ENCODE measurements around the gene ZNF541. TPM values are rescaled to one million over a fixed set of nuclear protein-coding genes. Genes with fewer than 3 reads are reported as not detected.

Gene ZNF541, protein sequence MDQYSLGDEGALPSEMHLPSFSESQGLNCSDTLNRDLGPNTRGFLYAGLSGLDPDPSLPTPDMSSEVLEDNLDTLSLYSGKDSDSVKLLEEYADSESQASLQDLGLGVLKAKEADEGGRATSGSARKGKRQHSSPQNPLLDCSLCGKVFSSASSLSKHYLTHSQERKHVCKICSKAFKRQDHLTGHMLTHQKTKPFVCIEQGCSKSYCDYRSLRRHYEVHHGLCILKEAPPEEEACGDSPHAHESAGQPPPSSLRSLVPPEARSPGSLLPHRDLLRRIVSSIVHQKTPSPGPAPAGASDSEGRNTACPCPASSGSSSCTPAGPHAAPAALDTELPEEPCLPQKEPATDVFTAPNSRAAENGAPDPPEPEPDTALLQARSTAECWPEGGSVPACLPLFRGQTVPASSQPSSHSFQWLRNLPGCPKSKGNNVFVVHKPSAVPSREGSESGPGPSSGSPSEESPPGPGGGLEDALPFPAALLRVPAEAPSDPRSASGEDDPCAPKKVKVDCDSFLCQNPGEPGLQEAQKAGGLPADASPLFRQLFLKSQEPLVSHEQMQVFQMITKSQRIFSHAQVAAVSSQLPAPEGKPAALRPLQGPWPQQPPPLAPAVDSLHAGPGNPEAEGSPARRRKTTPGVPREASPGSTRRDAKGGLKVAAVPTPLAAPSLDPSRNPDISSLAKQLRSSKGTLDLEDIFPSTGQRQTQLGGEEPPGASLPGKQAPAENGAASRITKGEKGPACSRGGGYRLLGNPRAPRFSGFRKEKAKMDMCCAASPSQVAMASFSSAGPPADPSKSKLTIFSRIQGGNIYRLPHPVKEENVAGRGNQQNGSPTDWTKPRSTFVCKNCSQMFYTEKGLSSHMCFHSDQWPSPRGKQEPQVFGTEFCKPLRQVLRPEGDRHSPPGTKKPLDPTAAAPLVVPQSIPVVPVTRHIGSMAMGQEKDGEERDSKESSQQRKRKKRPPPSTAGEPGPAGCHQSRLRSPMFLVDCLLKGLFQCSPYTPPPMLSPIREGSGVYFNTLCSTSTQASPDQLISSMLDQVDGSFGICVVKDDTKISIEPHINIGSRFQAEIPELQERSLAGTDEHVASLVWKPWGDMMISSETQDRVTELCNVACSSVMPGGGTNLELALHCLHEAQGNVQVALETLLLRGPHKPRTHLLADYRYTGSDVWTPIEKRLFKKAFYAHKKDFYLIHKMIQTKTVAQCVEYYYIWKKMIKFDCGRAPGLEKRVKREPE (N-terminal part only)
- 0.36 and 0.69 TPM in 2 replicates for total RNA-seq (2014; rRNA removed; shearing (Covaris generic); ENCODE audit: low replicate concordance)

GRCh38 chr19:47573071-47574026 lies at the start of gene ZNF541:
Gene ZNF541, minus strand, starts transcription at chr19:47573148. Its CDS starts 17,292 bp downstream, at chr19:47555856.
- Histone ChIP-seq H3K9me3 (no peaks in the 10 kb centered on the region), H3K27me3 (no peaks in the 10 kb centered on the region), H3K36me3 (no peaks in the 10 kb centered on the region), H3K4me3 (no peak within 1 kb of the TSS)
- no peak for DNase-seq

- H3K27me3 ChIP-seq, result no peaks in the 10 kb centered on the region
- H3K36me3 ChIP-seq, result peaks cover 15% of the 10 kb centered on the region
- H3K9me3 ChIP-seq, result no peaks in the 10 kb centered on the region
- H3K4me3 ChIP-seq, result no peak overlapping the region
- DNase-seq, result no peak
These were observed 46.8 kb upstream of the ZNF541 start for GRCh38 chr19:47619763-47620162.

DNA sequence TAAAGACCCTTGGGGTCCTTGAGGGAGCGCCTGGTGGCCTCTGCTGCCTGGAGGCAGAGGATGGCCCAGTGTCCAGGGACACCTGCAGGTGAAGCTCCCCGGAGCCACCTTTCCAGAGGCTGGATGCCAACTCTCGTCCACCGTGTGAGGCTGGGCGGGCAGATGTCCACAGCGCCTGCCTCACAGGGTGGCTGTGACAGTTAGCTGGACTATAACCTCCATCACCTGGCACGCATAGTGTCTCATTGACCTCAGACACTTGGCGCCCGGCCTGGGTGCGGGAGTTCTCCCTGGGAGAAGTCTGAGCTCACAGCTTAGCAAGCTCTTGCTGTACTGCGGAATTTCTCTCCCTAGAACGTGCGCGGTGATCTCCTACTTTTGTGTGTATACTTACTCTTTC lies 45.8 kb upstream of the ZNF541 start:
- no peaks in the 10 kb centered on the region for H3K9me3 ChIP-seq
- H3K27me3 ChIP-seq, result no peaks in the 10 kb centered on the region
- H3K36me3 ChIP-seq, result peaks cover 18% of the 10 kb centered on the region
- peak; percentile 46 for DNase-seq
- H3K4me3 ChIP-seq, result no peak overlapping the region

GRCh38 chr19:47615714-47616113 lies 42.8 kb upstream of the ZNF541 start:
- no peak for DNase-seq
- no peak overlapping the region for H3K4me3 ChIP-seq
- peaks cover 18% of the 10 kb centered on the region for H3K36me3 ChIP-seq
- no peaks in the 10 kb centered on the region for H3K27me3 ChIP-seq
- H3K9me3 ChIP-seq, result no peaks in the 10 kb centered on the region

- Histone ChIP-seq H3K9me3 (no peaks in the 10 kb centered on the region), H3K4me3 (no peak overlapping the region), H3K27me3 (no peaks in the 10 kb centered on the region), H3K36me3 (peaks cover 18% of the 10 kb centered on the region)
- DNase-seq, result no peak
These were observed 42.3 kb upstream of the ZNF541 start for GRCh38 chr19:47615230-47615629.

DNA sequence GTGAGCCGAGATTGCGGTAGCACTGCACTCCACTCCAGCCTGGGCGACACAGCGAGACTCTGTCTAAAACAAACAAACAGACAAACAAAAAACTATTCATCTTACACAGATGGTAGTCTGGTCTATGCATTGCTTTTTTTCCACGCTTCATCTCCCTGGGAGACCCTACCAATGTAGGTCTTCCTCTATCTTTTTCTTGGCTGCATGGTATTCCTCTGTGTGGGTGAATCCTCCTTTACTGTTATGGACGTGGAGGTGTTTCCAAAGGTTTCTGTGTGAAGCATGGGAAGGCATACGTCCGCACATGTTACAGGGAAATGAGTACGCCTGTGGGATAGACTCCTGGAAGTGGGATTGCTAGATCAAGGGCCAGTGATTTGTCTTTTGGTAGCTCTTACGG lies 41.6 kb upstream of the ZNF541 start:
- Histone ChIP-seq H3K36me3 (peaks cover 14% of the 10 kb centered on the region), H3K27me3 (no peaks in the 10 kb centered on the region), H3K4me3 (no peak overlapping the region), H3K9me3 (no peaks in the 10 kb centered on the region)
- DNase-seq, result no peak

DNA sequence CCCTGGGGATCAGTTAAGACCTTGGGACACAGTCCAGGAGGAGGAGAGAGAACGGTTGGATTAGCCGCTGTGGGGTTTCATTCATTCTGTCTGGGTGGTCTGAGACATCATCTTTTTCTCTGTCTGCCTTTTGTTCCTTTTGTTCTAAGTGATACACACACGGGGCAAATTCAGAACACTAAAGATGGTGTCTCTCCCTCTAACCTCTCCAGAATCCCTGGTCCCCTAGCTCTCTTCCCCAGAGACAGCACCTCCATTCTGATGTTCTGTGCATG lies 41.0 kb upstream of the ZNF541 start:
- Histone ChIP-seq H3K4me3 (no peak overlapping the region), H3K27me3 (no peaks in the 10 kb centered on the region), H3K36me3 (peaks cover 14% of the 10 kb centered on the region), H3K9me3 (no peaks in the 10 kb centered on the region)
- no peak for DNase-seq

DNA sequence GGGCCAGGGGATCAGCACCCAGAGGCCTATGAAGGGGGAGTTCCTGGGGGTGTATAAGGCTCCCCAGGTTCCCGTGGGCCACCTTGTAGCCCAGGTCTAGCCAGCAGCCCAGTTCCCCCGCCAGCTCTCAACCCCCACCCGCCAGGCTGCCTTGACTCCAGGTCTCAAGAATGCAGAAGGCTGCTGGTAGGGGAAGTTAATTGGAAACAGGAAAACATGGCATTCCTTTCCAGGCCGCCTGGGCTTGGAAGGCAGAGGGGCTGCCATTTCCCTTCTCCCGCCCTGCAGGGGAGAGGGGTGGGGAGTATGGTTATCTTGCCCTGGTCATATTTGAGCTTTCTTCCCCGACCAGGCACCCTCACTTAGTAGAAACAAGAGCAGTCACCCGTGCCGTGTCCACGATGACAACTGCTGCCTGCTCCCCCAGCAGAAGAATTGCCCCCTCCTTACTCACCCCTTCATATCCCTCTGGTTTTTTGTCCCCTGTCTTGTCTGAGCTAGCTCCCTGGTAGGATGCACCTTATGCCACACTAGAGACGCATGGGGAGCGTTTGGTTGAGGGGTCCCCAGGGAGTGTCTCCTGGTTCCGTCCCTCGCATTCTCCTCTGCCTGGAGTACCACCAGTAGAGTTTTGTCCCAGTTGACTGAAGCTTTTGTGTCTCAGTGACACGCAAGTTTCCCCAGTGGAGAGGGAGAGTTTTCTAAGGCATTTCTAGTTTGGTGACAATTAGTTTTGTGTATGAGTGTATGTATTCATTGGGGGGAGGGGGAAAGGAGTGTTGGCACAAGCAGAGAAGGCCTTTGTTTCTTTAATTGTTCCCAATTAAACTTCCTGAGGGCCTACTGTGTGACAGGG lies 40.4 kb upstream of the ZNF541 start:
- peaks cover 15% of the 10 kb centered on the region for H3K36me3 ChIP-seq

GRCh38 chr19:47610902-47611301 lies 38.0 kb upstream of the ZNF541 start:
- Histone ChIP-seq H3K9me3 (no peaks in the 10 kb centered on the region), H3K27me3 (no peaks in the 10 kb centered on the region), H3K4me3 (peak overlapping the region; percentile 100; the same call in 1 of the 2 replicates), H3K36me3 (peaks cover 17% of the 10 kb centered on the region)
- no peak for DNase-seq

More for the DNA sequence above, 40.4 kb upstream of the ZNF541 start:
- Histone ChIP-seq H3K9me3 (no peaks in the 10 kb centered on the region), H3K27me3 (no peaks in the 10 kb centered on the region), H3K4me3 (no peak overlapping the region)
- DNase-seq, result no peak

DNA sequence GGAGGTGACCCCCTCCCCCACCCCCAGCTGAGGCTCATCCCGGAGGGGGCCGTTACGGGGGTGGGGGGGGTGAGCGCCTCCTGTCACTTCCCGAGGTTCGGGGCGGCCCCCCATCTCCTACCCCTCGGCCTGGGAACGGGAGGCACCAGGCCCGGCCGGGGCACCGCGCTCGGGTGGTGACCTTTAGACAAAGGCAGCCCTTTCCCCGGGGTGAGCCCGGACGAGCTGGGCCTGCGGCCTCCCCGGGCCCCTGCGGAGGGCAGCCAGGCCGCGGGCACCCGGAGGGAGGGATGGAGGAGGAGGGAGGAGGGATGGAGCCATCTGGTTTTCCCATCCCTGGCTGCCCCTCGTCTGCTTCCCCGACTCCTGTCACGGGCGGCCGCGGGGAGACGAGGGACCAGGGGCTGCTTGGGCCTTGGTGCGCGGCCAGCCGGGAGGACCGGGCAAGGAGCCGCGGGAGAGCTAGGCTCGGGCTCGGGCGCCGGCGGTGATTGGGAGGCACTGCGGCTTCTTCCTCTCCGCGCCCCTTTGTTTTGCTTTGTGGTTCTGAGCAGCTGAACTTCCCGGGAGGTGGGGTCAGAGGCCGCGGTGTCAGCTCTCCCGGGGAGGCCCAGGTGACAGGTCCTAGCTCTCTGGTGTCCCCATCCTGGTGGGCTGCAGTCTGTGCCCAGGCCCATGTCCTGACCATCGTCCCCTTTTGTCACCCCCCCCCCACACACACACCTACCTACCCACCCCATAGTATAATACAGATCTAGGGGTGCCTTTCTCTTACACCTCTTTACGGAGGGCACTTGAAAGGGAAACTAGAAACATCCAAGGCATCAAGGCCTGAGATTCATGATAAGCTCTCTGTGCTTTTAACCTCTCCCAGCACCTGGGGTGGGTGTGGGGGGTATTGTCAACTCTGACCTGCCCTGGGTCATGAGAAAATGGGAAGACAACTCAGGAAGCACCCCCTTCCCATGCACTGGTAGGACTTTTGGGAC lies 37.3 kb upstream of the ZNF541 start:
- DNase-seq, result peak; percentile 53
- Histone ChIP-seq H3K36me3 (peaks cover 14% of the 10 kb centered on the region), H3K4me3 (peak overlapping the region; percentile 100), H3K27me3 (no peaks in the 10 kb centered on the region), H3K9me3 (no peaks in the 10 kb centered on the region)

DNA sequence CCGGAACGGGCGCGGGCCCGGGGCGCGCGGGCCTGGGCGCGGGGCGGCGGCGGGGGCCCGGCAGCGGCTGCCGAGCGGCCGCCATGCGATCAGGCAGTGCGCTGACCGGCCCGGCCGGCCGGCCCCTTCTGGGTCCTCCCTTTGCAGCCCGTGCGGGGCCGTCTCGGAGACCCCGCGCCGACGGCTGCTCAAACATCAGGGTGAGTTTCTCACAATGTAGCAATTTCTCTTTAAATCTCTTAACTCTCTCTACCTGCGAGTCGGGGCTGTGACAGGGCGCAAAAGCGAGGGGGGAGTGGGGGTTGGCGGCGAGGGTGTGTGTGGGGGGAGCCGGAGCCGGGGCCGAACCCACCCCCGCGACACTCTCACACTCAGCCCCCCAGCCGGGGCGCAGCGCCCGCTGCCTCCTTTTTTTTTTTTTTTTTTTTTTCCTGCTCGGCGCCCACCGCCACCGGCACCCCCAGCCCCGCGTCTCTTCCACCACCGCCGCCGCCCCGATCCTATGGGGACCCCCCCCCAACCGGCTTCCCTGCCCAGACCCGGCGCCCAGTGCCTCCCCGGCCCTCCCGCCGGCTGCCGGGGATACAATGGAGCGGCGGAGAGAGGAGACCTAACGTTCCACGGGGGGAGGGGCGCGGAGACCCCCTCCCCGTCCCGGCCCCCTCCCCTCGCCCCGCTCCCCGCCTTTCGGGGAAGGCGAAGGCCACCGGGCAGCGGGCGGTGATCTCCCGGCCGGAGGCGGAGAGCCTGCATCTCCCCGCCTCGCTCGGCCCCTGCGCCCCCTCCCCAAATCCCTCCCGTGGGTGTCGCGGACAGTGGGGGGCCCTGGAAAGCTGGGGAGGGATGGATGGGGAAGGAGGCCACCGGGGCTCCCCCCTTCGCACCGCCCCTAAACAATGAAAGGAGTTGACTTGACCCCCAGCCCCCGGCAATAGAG lies 36.3 kb upstream of the ZNF541 start, which contains the start of gene BICRA:
Gene BICRA, plus strand, starts transcription at position 166 of the 937 bp plus-strand sequence. CDS start 64,441 bp downstream, outside the sequence.
- Histone ChIP-seq H3K27me3 (no peaks in the 10 kb centered on the region), H3K4me3 (peak within 1 kb of the TSS; percentile 100), H3K9me3 (no peaks in the 10 kb centered on the region), H3K36me3 (peaks cover 9% of the 10 kb centered on the region)
- DNase-seq, result peak; percentile 83

DNA sequence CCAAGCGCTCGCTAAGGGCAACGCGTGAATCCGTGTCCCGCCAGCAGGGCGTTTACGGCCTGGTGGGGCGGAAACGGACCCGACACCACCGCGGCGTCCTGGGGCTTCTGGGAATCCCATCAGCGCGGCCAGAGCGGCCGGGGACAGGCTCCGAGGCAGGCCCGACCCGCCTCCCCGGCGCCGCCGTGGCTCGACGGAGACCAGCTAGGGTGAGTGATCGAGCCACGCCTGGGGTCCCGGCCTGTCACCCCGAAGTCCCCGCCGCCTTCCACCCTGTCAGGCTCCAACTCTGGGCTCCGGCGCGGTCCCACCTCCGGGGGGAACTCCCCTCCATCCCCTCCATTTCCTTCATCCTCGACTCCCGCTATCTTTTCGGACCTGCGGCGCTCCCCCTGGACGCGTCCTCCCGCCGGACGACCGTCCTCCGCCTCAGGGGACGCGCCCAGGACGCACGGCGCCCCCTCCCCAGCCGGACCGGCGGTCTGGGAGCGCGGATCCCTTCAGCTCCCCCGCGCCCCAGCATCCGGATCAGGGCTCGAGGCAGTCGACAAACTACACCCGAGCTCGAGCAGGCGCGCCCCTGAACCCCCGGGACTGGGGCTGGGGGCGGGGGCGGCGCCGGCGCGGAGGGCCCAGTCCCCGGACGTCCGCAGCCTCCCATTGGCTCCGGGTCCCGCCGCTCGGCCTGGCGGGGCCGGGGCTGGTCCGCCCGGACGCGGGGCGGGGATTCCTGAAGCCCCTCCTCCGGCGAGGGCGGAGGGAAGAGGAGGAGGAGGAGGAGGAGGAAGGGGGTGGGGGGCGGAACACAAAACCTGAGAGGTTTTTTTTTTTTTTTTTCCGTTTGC lies 35.3 kb upstream of the ZNF541 start:
- Histone ChIP-seq H3K27me3 (no peaks in the 10 kb centered on the region), H3K36me3 (0 out of 2 replicates have a peak, but pooled peaks cover 3% of the 10 kb centered on the region), H3K4me3 (peak overlapping the region; percentile 100), H3K9me3 (no peaks in the 10 kb centered on the region)
- peak; percentile 95 for DNase-seq

All from MG63 (cell line).